HepG2 (cell line): Measurements from ENCODE around the gene ZNF213. TPM values are rescaled to one million over a fixed set of nuclear protein-coding genes. Genes with fewer than 3 reads are reported as not detected.

Experiments used
- BRD4 ChIP-seq: sonication (generic); formaldehyde crosslinking; IDR thresholded peaks from 2 replicates; pipeline ENCODE4 v1.4.0; 2020; ENCODE audit warnings: missing genetic modification reagents
- HIVEP1 ChIP-seq: sonication (generic); formaldehyde crosslinking; IDR thresholded peaks from 2 replicates; pipeline ENCODE4 v1.4.0; 2020; ENCODE audit warnings: mild to moderate bottlenecking, missing genetic modification reagents
- HNRNPH1 ChIP-seq: fragments of 200-400 bp; formaldehyde crosslinking; optimal IDR thresholded peaks from 2 replicates; pipeline ENCODE3; 2017; ENCODE audit warnings: mild to moderate bottlenecking, low read depth, low read length
- KLF16 ChIP-seq, 2 experiments: sonication (generic) in 1 of 2; formaldehyde crosslinking in 1 of 2; IDR thresholded peaks; 2 replicates each; pipeline versions ENCODE4 v1.6.1 to v1.8.0; 2016 to 2023; ENCODE audit warnings: missing genetic modification reagents in 2 of 2, missing compliant biosample characterization in 1 of 2
- LCORL ChIP-seq, 2 experiments: fragments of 450-650 bp in 1 of 2; sonication (generic) in 1 of 2; formaldehyde crosslinking in 1 of 2; IDR thresholded peaks; 2 replicates each; pipeline versions ENCODE4 v1.5.0 to v1.6.1; 2017 to 2020; ENCODE audit warnings: antibody characterized with exemption in 1 of 2, missing genetic modification reagents in 1 of 2
- MAZ ChIP-seq, 2 experiments: sonication (generic) in 1 of 2; formaldehyde crosslinking in 1 of 2; IDR thresholded peaks; 2 replicates each; pipeline versions ENCODE4 v1.5.0 to v1.6.1; 2012 to 2020; ENCODE audit warnings: low read depth in 2 of 2, mild to moderate bottlenecking in 2 of 2, borderline replicate concordance in 1 of 2, improper control_type of control experiment in 1 of 2, low read length in 1 of 2, missing genetic modification reagents in 1 of 2, moderate library complexity in 1 of 2
- NCOR1 ChIP-seq: fragments of 200-600 bp; sonication (generic); IDR thresholded peaks from 2 replicates; pipeline ENCODE4 v1.7.0; 2017; ENCODE audit warnings: antibody characterized with exemption, low read length, borderline replicate concordance
- NR1H2 ChIP-seq: sonication (generic); formaldehyde crosslinking; IDR thresholded peaks from 2 replicates; pipeline ENCODE4 v1.8.1; 2022; ENCODE audit warnings: low read depth, missing genetic modification reagents, borderline replicate concordance
- RFX3 ChIP-seq: IDR thresholded peaks from 2 replicates; pipeline ENCODE4 v1.6.1; 2016; ENCODE audit warnings: missing biosample characterization, missing genetic modification reagents
- SYNCRIP ChIP-seq: fragments of 200-400 bp; formaldehyde crosslinking; IDR thresholded peaks from 2 replicates; pipeline ENCODE4 v1.6.1; 2018; ENCODE audit warnings: mild to moderate bottlenecking, low read depth, low read length; ENCODE audit not compliant: insufficient read depth
- TBL1XR1 ChIP-seq: fragments of 150-350 bp; IDR thresholded peaks from 2 replicates; pipeline ENCODE4 v1.6.1; 2014; ENCODE audit warnings: borderline replicate concordance, low read length; ENCODE audit not compliant: partially characterized antibody
- YY1 ChIP-seq: IDR thresholded peaks from 2 replicates; pipeline ENCODE4 v1.6.1; 2011; ENCODE audit warnings: low read length, low read depth, moderate library complexity, mild to moderate bottlenecking; ENCODE audit not compliant: insufficient read depth, insufficient replicate concordance
- ZNF572 ChIP-seq: sonication (generic); formaldehyde crosslinking; IDR thresholded peaks from 2 replicates; pipeline ENCODE4 v1.5.1; 2020; ENCODE audit warnings: mild to moderate bottlenecking, missing genetic modification reagents
- ZNF709 ChIP-seq: sonication (generic); formaldehyde crosslinking; IDR thresholded peaks from 2 replicates; pipeline ENCODE4 v1.5.0; 2020; ENCODE audit warnings: mild to moderate bottlenecking, missing genetic modification reagents
- ZNF720 ChIP-seq: sonication (generic); formaldehyde crosslinking; IDR thresholded peaks from 2 replicates; pipeline ENCODE4 v1.4.0; 2020; ENCODE audit warnings: missing genetic modification reagents
- polyA plus RNA-seq, 8 experiments: library from polyadenylated mRNA; depleted of rRNA in 3 of 8; stranded (reverse) in 7 of 8; unstranded in 1 of 8; fragments of >200 nt; fragmentation: Illumina TruSeq in 4 of 8; extraction: Trizol in 4 of 8; gene quantifications; 2 replicates each; pipeline versions ENCODE4 v1.2.1 to v1.2.3, GENCODE V29; 2011 to 2016; ENCODE audit warnings: low read depth in 4 of 8, missing spikeins in 1 of 8, mixed read lengths in 1 of 8; ENCODE audit not compliant: insufficient read depth in 1 of 8
- total RNA-seq, 5 experiments: library from RNA; depleted of rRNA; stranded (reverse); fragments of >200 nt; fragmentation: Illumina TruSeq; extraction: Trizol; gene quantifications; 2 replicates each; pipeline ENCODE4 v1.2.3, GENCODE V29; 2016; ENCODE audit warnings: low read depth in 1 of 5
- TF ChIP-seq, protein P1 (sequence below), 2 experiments: sonication (generic) in 1 of 2; formaldehyde crosslinking in 1 of 2; IDR thresholded peaks; 2 replicates each; pipeline versions ENCODE4 v1.4.0 to v1.6.1; 2018 to 2020; ENCODE audit warnings: missing genetic modification reagents in 2 of 2, borderline replicate concordance in 1 of 2, low read depth in 1 of 2, mild to moderate bottlenecking in 1 of 2, missing biosample characterization in 1 of 2
- TF ChIP-seq, protein P2 (sequence below): sonication (generic); formaldehyde crosslinking; IDR thresholded peaks from 2 replicates; pipeline ENCODE4 v1.4.0; 2020; ENCODE audit warnings: mild to moderate bottlenecking, missing genetic modification reagents, borderline replicate concordance
- TF ChIP-seq, protein P3 (sequence below): sonication (generic); formaldehyde crosslinking; IDR thresholded peaks from 2 replicates; pipeline ENCODE4 v1.4.0; 2020; ENCODE audit warnings: missing genetic modification reagents, borderline replicate concordance

ZNF213 gene
- total and polyA plus RNA-seq, 2 of the 13 experiments (the other 11 are each of a cell fraction or from before 2014, with no cell fraction given) = 0.59 to 0.97 TPM

DNA sequence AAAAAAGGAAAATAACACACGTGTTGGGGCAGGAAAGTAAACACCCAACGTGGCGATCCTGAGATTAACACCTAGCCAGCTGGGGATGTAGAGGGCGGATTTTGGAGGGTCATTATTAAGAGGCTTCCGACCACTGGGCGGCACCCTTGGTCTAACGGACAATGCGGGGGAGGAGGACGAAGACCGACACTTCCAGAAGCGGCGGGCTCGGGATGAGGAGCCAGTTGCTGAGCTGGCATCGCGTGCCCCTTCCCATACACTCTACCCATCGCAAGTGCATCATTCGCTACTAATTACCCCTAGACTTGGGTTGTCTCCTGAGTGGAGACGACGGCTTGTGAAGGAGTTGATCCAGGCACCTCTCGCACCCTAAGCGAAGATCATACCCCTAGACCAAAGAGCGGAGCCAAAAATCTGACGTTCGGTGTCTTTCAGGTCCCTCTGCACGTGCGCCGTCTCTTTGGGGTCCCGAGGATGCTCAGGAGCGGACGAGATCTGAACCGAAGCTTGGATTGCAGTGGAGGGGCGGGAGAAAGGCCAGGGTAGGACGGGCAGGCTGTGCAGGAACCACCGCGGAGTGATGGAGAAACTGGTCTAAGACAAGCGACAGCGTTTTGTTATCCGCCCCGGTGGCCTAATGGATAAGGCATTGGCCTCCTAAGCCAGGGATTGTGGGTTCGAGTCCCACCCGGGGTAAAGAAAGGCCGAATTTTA lies 17.6 kb downstream of the ZNF213 start (continued):
- peak in 1 of 2 experiments; percentile 94; a peak in 1 of 4 replicates for TF ChIP-seq KLF16 (CRISPR knock-in tag; IDR thresholded peaks at IDR 0.05)
- TF ChIP-seq SYNCRIP = no peak
- TF ChIP-seq, protein P1, sequence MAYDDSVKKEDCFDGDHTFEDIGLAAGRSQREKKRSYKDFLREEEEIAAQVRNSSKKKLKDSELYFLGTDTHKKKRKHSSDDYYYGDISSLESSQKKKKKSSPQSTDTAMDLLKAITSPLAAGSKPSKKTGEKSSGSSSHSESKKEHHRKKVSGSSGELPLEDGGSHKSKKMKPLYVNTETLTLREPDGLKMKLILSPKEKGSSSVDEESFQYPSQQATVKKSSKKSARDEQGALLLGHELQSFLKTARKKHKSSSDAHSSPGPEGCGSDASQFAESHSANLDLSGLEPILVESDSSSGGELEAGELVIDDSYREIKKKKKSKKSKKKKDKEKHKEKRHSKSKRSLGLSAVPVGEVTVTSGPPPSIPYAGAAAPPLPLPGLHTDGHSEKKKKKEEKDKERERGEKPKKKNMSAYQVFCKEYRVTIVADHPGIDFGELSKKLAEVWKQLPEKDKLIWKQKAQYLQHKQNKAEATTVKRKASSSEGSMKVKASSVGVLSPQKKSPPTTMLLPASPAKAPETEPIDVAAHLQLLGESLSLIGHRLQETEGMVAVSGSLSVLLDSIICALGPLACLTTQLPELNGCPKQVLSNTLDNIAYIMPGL (CRISPR knock-in tag; IDR thresholded peaks at IDR 0.05; ENCODE audit: borderline replicate concordance in 1 of 2, low read depth in 1 of 2) = peak; percentile 99 to 100
- TF ChIP-seq MAZ (IDR thresholded peaks at IDR 0.05; ENCODE audit: borderline replicate concordance, low read depth, low read length) = 0 out of 2 replicates have a peak, but pooled peaks have one; percentile 33
- TF ChIP-seq MAZ (CRISPR knock-in tag; IDR thresholded peaks at IDR 0.05; ENCODE audit: low read depth) = peak; percentile 74
- TF ChIP-seq YY1 = peak; percentile 29
- TF ChIP-seq HIVEP1 (CRISPR knock-in tag) = no peak
- TF ChIP-seq HNRNPH1 = no peak
- TF ChIP-seq ZNF572 (CRISPR knock-in tag) = peak; percentile 81; the same call in 1 of the 2 replicates
- TF ChIP-seq NR1H2 = no peak
- TF ChIP-seq, protein P2, sequence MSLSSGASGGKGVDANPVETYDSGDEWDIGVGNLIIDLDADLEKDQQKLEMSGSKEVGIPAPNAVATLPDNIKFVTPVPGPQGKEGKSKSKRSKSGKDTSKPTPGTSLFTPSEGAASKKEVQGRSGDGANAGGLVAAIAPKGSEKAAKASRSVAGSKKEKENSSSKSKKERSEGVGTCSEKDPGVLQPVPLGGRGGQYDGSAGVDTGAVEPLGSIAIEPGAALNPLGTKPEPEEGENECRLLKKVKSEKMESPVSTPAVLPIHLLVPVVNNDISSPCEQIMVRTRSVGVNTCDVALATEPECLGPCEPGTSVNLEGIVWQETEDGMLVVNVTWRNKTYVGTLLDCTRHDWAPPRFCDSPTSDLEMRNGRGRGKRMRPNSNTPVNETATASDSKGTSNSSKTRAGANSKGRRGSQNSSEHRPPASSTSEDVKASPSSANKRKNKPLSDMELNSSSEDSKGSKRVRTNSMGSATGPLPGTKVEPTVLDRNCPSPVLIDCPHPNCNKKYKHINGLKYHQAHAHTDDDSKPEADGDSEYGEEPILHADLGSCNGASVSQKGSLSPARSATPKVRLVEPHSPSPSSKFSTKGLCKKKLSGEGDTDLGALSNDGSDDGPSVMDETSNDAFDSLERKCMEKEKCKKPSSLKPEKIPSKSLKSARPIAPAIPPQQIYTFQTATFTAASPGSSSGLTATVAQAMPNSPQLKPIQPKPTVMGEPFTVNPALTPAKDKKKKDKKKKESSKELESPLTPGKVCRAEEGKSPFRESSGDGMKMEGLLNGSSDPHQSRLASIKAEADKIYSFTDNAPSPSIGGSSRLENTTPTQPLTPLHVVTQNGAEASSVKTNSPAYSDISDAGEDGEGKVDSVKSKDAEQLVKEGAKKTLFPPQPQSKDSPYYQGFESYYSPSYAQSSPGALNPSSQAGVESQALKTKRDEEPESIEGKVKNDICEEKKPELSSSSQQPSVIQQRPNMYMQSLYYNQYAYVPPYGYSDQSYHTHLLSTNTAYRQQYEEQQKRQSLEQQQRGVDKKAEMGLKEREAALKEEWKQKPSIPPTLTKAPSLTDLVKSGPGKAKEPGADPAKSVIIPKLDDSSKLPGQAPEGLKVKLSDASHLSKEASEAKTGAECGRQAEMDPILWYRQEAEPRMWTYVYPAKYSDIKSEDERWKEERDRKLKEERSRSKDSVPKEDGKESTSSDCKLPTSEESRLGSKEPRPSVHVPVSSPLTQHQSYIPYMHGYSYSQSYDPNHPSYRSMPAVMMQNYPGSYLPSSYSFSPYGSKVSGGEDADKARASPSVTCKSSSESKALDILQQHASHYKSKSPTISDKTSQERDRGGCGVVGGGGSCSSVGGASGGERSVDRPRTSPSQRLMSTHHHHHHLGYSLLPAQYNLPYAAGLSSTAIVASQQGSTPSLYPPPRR = no peak
- peak; percentile 59 for TF ChIP-seq LCORL (IDR thresholded peaks at IDR 0.05)
- TF ChIP-seq LCORL (CRISPR knock-in tag; IDR thresholded peaks at IDR 0.05) = peak; percentile 96
- TF ChIP-seq, protein P3, sequence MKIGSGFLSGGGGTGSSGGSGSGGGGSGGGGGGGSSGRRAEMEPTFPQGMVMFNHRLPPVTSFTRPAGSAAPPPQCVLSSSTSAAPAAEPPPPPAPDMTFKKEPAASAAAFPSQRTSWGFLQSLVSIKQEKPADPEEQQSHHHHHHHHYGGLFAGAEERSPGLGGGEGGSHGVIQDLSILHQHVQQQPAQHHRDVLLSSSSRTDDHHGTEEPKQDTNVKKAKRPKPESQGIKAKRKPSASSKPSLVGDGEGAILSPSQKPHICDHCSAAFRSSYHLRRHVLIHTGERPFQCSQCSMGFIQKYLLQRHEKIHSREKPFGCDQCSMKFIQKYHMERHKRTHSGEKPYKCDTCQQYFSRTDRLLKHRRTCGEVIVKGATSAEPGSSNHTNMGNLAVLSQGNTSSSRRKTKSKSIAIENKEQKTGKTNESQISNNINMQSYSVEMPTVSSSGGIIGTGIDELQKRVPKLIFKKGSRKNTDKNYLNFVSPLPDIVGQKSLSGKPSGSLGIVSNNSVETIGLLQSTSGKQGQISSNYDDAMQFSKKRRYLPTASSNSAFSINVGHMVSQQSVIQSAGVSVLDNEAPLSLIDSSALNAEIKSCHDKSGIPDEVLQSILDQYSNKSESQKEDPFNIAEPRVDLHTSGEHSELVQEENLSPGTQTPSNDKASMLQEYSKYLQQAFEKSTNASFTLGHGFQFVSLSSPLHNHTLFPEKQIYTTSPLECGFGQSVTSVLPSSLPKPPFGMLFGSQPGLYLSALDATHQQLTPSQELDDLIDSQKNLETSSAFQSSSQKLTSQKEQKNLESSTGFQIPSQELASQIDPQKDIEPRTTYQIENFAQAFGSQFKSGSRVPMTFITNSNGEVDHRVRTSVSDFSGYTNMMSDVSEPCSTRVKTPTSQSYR (CRISPR knock-in tag) = no peak
- TF ChIP-seq BRD4 (CRISPR knock-in tag) = no peak
- TF ChIP-seq RFX3 (CRISPR knock-in tag) = peak; percentile 33; the same call in 1 of the 2 replicates
- TF ChIP-seq ZNF709 (CRISPR knock-in tag) = peak; percentile 45; the same call in 1 of the 2 replicates
- peak; percentile 56; the same call in 1 of the 2 replicates for TF ChIP-seq NCOR1
- TF ChIP-seq TBL1XR1 = no peak
- TF ChIP-seq ZNF720 (CRISPR knock-in tag) = 0 out of 2 replicates have a peak, but pooled peaks have one; percentile 53
